GM10266 (cell line): ENCODE measurements around the gene KREMEN1.

ENCODE experiments used
- DNase-seq: peaks from one replicate; pipeline ENCODE4 v3.0.0; 2012; ENCODE audit errors: extremely low spot score
- TF ChIP-seq, protein P1 (sequence below): IDR thresholded peaks from 2 replicates; pipeline ENCODE4 v1.5.1; 2012; ENCODE audit warnings: mild to moderate bottlenecking, low read depth; ENCODE audit not compliant: control insufficient read depth, insufficient read depth; ENCODE audit errors: missing control alignments

KREMEN1 gene

DNA sequence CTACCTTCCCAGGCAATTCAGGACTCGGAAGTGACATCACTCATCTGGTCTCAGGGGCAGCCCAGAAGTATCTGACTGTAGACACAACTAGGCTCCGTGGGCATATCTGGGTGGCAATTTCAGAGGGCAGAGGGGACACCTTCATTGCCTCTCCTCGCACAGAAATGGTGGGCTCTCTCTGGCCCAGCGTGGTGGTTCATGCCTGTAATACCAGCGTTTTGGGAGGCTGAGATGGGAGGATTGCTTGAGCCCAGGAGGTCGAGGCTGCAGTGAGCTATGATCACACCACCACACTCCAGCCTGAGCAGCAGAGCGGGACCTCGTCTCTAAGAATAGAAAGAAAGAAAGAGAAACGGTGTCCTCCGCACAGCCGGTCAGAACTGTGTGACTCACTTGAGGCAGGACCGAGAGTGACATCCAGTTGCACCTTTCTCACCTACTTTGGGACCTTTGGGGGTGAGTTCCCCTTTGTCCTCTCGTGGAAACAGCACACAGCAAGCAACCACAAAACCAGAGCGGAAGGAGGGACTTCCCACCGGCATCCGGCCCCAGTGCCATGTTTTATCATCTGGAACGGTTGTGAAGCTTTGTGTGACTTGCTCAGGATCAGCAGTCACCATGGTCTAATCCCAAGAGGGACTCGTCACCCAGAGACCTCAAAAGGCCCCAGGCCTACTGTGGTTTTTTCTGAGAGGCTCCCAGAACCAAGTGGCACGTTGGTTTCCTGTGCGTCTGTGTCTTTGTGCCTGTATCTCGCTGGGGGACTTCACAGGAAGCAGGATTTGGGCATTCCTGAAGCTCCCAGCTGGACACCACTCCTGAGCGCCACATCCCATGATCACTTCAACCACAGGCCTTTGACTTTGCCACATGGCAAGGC lies 94.4 kb downstream of the KREMEN1 start:
- DNase-seq: peak; percentile 87
- TF ChIP-seq, protein P1, sequence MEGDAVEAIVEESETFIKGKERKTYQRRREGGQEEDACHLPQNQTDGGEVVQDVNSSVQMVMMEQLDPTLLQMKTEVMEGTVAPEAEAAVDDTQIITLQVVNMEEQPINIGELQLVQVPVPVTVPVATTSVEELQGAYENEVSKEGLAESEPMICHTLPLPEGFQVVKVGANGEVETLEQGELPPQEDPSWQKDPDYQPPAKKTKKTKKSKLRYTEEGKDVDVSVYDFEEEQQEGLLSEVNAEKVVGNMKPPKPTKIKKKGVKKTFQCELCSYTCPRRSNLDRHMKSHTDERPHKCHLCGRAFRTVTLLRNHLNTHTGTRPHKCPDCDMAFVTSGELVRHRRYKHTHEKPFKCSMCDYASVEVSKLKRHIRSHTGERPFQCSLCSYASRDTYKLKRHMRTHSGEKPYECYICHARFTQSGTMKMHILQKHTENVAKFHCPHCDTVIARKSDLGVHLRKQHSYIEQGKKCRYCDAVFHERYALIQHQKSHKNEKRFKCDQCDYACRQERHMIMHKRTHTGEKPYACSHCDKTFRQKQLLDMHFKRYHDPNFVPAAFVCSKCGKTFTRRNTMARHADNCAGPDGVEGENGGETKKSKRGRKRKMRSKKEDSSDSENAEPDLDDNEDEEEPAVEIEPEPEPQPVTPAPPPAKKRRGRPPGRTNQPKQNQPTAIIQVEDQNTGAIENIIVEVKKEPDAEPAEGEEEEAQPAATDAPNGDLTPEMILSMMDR: no peak

DNA sequence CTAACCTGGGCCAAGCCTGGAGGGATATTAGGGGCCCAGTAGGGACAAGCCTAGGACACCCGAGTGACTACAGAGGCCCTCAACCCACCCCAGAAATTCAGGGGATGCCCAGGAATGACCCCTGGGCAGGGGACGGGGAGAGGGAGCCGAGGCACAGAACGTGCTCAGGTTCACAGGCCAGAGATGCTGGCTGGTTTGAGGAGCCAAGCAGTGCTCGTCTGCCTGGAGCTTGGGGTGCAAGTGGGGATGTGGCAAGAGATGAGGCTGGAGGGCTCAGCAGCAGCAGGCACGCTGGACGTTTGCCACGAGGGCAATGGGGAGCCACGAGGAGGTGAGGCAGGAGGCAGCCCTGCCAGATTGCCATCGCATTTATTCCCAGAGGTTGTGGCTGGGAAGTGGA lies 98.9 kb downstream of the KREMEN1 start:
- TF ChIP-seq, protein P1: no peak
- DNase-seq: no peak

DNA sequence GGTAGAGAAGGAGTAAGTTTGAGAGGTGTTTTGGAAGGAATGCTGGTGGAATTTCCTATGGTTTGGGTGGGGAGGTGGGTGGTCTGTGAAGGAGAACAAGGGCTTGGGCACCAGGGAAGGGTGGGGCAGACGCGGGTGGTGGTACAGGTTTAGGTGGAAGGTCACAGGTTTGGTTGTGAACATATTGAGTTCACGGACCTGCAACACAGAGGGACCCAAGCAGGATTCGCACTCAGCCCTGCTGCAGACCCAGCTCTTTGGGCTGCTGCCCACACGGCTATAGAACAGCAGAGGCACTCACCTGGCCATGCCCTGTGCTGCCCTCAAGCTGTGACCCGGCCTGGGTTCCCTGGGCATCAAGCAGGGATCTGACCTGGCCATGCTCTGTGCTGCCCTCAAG lies 99.4 kb downstream of the KREMEN1 start:
- TF ChIP-seq, protein P1: no peak
- no peak for DNase-seq

DNA sequence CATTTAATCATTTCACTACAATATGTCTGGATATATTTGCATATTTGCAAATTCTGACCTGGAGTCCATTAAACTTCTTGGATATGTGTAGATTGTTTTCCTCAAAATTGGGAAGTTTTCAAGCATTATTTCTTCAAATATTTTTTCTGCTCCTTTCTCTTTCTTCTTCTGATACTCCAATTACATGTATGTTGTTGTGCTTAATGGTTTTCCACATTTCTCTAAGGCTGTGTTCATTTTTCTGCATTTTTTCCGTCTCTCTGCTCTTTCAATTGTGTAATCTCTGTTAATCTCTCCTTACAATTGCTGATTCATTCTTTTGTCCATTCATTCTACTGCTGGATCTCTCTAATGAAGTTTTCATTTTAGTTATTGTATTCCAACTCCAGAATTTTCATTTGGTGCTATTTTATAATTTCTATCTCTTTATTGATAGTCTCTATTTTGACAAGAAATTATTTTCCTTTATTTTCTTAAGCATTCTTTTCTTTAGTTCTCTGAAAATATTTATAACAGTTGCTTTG lies 102.5 kb downstream of the KREMEN1 start:
- TF ChIP-seq, protein P1: no peak
- DNase-seq: no peak

DNA sequence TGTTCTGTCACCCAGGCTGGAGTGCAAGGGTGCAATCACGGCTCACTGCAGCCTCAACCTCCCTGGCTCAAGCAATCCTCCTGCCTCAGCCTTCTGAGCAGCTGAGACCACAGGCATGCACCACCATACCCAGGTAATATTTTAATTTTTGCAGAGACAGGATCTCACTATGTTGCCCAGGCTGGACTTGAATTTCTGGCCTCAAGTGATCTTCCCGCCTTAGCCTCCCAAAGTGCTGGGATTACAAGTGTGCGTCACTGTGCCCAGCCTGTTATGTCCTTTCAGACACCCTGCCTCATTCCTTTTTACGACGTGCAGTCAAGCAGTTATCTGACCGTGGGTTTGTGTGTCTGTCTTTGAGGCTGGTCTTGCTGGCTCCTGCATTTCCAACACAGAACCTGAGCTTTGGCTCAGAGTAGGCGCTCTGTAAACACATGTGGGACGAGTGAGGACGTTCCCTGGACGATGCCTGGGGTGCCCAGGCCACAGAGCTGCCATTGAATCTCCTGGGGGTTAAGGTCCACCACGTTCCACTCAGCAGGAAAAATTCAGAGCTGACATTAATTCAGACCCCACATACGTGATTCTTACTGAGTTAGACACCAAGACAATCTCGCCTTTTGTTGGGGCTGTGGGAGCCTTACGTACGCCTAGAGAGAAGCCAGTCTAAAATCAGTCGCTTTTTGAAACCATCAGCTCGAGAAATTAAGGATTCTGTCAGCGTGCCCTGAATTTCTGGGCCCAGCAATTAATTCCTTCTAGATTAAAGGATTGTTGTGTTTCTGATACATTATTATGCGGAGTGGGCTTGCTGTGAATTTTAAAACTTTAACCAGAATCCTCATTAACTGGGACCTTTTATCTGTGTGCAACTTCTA lies 111.4 kb downstream of the KREMEN1 start:
- TF ChIP-seq, protein P1: no peak
- DNase-seq: no peak

DNA sequence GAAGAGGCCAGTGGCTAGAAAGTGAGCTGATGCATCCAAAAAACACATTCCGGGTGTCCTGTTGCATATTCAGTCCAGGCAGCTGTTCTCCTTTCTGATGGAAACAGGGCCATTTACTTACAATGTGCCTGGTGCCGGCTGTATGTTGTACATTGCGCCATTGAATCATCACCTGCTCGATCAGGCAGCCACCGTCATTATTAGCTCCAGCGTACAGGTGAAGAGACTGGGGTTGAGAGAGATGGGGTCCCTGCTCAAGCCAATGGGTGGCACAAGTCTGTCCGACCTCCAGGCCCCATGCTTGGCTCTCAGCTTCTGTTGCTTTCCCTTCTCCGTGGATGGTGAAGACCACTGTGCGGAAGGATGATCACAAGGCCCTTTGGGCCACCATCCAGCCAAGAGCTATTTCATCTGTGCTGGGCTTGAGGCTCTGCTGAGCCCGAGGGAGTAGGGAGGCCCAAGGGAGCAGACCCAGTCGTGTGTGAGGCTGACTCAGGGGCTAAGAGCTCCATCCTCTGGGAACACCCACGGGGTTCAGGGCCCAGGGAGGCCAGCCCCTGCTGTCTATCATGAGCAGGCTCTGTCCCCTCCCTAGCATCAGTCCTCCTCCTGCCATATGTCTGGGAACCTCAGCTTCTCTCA lies 112.1 kb downstream of the KREMEN1 start:
- TF ChIP-seq, protein P1: no peak
- DNase-seq: no peak
